Epidermal melanocyte (primary cell): Measurements from ENCODE around the gene PLTP.

Experiments
- DNase-seq: peaks from one replicate; pipeline ENCODE4 v3.0.0; 2011; ENCODE audit warnings: low spot score; ENCODE audit not compliant: insufficient read length

The PLTP gene

GRCh38 chr20:45898285-45898684 lies 13.7 kb downstream of the PLTP start:
- no peak for DNase-seq

- DNase-seq, result no peak
Measured at GRCh38 chr20:45897692-45898091, 14.3 kb downstream of the PLTP start.

GRCh38 chr20:45897289-45897688 lies 14.7 kb downstream of the PLTP start:
- no peak for DNase-seq

- DNase-seq, result no peak
Measured at GRCh38 chr20:45896641-45897161, 15.3 kb downstream of the PLTP start.

GRCh38 chr20:45894797-45895196 lies 17.2 kb downstream of the PLTP start:
- no peak for DNase-seq

GRCh38 chr20:45893831-45894230 lies 18.1 kb downstream of the PLTP start:
- no peak for DNase-seq

- no peak for DNase-seq
Measured at GRCh38 chr20:45892828-45893500, 19.0 kb downstream of the PLTP start.

GRCh38 chr20:45892049-45892825 lies 19.7 kb downstream of the PLTP start:
- peak; percentile 49 for DNase-seq

- peak; percentile 96 for DNase-seq
Measured at GRCh38 chr20:45890985-45891983, 20.7 kb downstream of the PLTP start, which contains the start of the genes CTSA and NEURL2. CTSA (plus strand) TSS chr20:45891335; CDS start chr20:45891569, 234 bp downstream. NEURL2 (minus strand) TSS chr20:45891208; CDS start chr20:45890991, 217 bp downstream.

- DNase-seq, result peak; percentile 77
Measured at GRCh38 chr20:45890077-45890984, 21.6 kb downstream of the PLTP start.

GRCh38 chr20:45888681-45889080 lies 23.3 kb downstream of the PLTP start:
- DNase-seq, result no peak

GRCh38 chr20:45887346-45887715 lies 24.6 kb downstream of the PLTP start, which contains the start of gene SPATA25:
SPATA25 (minus strand) TSS chr20:45887622; CDS start chr20:45887590, 32 bp downstream.
- DNase-seq, result no peak

GRCh38 chr20:45886590-45887345 lies 25.2 kb downstream of the PLTP start:
- DNase-seq, result no peak

GRCh38 chr20:45883100-45883469 lies 28.9 kb downstream of the PLTP start:
- no peak for DNase-seq

GRCh38 chr20:45882469-45883099 lies 29.4 kb downstream of the PLTP start:
- no peak for DNase-seq

GRCh38 chr20:45880988-45881788 lies 30.8 kb downstream of the PLTP start, which contains the start of gene ZSWIM1:
ZSWIM1 (plus strand) TSS chr20:45881227; CDS start chr20:45882593, 1,366 bp downstream.
- DNase-seq, result peak; percentile 100

GRCh38 chr20:45878076-45878761 lies 33.7 kb downstream of the PLTP start:
- no peak for DNase-seq
